GM18499 (cell line): ENCODE results near the gene GGTLC1.
A peak's percentile ranks its signal among the peaks of the same experiment; 100 is the strongest.

Source experiments
- ATAC-seq: cut with Tn5 transposase; IDR thresholded peaks from one replicate; pipeline ENCODE4 v1.9.1; 2021; ENCODE audit warnings: moderate number of reproducible peaks; ENCODE audit not compliant: insufficient read depth, unreplicated experiment

GGTLC1 gene

GRCh38 chr20:23988561-23988960 lies at the start of gene GGTLC1:
Gene GGTLC1 (minus strand): TSS chr20:23988779. CDS start chr20:23986611, 2,168 bp downstream.
- ATAC-seq: no peak

- no peak for ATAC-seq
Measured at GRCh38 chr20:24034820-24035219, 46.2 kb upstream of the GGTLC1 start.

GRCh38 chr20:24033565-24033964 lies 45.0 kb upstream of the GGTLC1 start:
- no peak for ATAC-seq

DNA sequence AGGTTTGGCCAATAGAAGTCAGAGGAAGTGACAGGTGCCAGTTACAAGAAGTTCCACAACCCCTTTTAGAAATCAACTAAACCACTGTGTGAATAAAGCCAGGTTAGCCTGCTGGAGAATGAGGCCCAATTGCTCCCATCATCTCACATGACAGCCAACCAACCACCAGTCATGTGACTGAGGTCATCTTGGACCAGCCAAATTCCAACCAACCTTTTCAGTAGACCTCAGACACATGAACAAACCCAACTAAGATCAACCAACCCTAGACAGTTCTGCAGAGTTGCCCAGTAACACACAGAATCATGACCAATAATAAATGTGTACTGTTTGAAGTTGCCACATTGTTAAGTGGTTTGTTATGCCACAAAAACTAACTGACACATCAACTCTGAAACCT lies 44.6 kb upstream of the GGTLC1 start:
- no peak for ATAC-seq

DNA sequence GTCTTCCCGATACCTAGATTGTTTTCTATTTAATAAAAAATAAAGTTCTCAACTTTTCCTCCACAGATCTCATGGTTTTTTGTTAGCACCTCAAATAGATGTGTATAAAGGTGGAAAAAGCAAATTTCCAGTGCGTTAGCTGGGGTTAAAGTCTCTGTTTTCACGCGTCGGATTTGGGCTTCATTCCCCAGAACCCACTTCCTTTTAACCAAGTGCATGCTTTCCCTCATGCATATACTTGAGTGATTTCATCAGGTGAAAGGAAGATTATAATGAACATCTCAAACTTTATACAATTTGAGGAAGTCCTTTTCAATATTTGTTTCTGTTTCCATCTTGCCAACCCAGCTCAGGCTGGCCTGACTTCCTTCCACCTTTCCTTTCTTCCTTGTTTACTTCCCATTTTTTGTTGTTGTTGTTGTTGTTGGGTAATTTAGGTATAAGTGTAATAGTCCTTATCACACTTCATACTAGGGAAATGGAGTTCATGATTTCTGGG lies 43.9 kb upstream of the GGTLC1 start:
- no peak for ATAC-seq

DNA sequence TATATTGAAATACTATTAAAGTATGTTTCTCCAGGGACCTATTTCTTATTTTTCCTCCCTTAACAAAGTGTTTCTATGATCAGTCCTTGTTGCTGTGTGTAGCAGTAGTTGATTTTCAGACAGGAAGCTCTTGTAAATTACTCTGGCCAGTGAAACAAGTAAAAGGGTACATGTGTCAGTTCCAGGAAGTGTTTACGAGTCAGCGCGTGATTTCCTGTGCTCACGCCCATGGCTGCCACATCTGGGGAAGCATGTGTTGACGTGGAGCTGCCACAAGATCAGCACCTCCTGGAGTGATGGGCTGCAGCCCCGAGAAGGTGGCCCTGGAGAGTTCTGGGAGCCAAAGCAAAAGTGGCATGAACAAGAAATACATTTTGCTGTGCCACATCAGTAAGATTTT lies 38.6 kb upstream of the GGTLC1 start:
- peak; percentile 65 for ATAC-seq

DNA sequence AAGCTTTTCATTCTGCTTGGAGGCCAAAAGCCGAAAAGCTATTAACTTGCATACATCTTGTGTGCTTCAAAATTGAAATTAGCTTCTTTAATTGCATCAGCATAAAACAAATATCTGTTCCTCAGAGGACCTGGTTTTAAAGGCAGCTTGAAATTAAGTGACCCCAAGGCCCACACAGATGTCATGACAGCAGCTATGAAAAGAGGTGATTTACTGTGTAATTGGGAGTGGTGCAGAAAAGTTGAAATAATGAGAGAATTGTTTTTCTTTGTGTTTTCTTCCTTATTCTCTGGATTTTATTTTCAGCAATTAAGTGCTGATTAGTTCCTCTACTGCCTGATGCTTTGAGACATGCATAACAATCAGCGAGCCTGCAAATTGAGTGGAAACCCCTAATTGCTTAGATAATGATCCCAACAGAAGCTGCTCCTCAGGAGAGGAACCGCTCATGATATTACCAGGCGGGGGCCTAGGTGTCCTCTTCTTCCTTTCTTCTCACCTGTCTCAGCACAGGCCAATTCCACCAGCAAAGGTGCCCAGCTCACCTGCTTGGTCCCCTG lies 34.1 kb upstream of the GGTLC1 start:
- ATAC-seq: no peak

DNA sequence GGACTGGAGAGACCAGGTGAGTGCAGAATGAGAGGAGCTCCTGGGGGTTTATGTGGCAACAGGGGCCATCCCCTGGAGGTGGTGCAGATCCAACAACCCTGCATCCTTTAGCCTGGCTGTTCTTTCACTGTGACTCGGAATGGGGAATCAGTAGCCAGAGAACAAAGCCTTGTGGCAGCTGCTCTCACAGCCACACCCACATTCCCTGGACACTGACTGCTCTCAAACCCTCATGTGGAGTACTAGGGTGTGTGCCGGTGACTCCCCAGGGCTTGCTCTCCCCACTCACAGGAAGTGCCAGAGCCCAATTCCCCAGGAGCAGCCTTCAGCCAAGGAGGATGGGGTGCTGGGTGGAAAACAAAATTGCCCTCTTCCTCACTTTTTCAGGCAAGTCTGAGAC lies 30.2 kb upstream of the GGTLC1 start:
- ATAC-seq: no peak

DNA sequence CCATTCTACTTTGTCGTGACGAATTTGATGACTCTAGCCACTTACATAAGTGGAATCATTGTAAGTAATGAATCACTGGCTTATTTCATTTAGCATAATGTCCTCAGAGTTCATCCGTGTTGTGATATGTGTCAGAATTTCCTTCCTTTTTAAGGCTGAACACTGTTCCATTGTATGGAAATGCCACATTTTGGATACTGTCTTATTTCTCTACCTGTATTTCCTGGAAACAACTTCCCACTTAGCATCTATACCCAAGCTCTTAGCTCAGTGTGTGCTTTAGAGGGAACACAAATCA lies 28.8 kb upstream of the GGTLC1 start:
- ATAC-seq: no peak

DNA sequence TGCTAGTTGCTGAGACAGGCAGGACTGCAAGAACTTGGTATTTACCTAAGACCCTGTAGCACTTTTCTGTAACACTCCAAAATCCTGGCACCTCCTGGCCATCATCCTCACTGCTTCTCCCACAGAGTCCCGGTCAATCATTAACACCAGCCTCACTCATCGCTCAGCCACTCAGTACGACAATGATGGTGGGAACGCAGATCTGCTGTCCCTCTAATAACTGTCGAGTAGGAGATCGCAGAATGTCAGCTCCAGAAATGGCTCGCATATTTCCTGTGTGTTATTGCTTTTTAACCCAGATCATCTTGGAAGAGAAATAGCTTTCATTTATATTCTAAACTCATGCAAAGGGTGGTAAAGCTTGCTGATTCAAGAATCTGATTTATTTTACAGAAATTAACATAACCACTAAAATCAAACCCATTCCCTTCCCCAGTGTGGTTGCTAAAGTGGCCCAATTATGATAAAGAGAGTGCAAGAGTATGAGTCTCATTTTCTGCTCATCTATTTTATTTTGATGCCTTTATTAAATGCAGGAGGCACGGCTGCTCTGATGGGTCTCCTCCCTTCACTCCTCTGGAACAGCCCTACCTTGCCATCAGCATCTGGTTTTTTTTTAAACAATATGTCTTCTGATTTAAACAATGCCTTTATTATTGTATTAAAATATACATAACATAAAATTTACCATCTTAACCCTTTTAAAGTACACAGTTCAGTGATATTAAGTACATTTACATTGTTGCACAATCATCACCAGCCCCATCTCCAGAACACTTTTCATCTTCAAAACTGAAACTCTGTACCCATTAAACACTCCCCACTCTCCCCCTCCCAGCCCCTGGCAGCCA lies 28.3 kb upstream of the GGTLC1 start:
- ATAC-seq: no peak

- ATAC-seq: no peak
Measured at GRCh38 chr20:24013953-24014352, 25.4 kb upstream of the GGTLC1 start.

DNA sequence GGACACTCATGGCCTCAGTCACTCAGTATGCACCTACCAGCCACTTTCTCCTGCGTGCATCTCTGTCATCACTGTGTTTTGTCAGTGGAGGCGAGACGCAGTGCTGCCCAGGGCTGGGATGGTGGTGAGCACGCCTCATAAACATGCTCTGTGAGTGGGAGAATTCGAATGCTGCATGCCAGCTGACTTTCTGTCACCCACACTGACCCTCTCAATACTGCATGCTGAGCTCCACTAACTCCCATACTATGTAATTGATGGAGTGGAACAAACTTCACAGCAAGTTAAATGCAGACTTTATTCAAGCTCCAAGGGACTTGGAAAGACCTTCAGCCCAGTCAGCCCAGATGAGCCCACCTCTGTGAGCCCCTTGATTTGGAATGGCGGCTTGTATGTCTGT lies 22.7 kb upstream of the GGTLC1 start:
- no peak for ATAC-seq

GRCh38 chr20:24007758-24008157 lies 19.2 kb upstream of the GGTLC1 start:
- no peak for ATAC-seq

DNA sequence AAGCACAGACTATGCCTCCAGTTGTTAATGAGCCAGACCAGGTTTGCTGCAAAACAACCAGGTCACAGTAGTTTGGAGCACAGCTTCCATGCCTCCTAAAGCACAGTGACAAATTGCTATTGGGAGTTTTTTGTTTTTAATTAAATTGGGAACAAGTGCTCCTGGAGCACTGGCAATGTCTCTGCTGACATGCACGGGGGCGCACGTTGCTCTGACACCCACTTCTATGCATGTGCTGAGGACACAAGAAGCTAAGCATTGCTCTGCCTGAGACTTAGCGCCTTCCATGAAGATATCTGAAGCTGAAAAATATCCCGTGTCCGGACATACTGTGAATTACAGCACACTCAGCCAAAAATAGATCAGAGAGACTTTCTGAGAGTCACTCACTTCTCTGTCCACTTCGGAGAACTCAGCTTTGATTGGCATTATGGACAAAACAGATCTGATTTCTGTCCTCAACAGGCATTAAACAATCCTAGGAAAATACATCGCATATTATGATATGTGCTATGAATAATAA lies 18.6 kb upstream of the GGTLC1 start:
- ATAC-seq: no peak

DNA sequence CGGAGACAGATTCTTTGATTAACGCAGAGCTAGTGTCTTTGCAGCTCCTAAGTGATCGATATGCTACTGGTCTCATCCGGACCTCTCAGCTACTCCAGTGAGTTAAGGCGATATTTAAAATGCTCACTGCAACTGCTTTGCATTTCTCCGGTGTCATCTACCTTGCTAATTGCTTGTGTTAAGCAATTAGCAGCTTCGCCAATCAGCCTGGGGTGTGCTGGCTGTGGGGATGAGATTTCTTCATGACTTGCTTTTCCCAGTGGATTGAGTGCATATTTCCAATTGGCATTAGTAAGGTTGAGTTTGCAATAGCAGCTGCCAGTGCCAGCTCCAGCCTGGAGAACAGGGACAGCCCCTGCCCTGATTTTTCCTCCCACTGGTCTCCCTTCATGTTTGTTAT lies 18.0 kb upstream of the GGTLC1 start:
- no peak for ATAC-seq

GRCh38 chr20:24004471-24004870 lies 15.9 kb upstream of the GGTLC1 start:
- no peak for ATAC-seq

DNA sequence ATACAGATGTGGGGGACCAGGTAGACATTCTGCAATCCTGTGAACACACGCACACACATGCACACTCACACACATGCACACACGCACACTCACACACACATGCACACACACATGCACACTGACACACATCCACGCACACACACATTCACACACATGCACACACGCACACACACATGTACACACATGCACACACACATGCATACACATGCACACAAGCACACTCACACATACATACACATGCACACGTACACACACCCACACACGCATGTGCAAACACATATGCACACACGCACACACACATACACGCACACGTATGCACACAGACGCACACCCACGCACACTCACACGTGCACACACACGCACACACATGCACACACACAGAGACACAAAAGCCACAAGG lies 14.3 kb upstream of the GGTLC1 start:
- no peak for ATAC-seq

DNA sequence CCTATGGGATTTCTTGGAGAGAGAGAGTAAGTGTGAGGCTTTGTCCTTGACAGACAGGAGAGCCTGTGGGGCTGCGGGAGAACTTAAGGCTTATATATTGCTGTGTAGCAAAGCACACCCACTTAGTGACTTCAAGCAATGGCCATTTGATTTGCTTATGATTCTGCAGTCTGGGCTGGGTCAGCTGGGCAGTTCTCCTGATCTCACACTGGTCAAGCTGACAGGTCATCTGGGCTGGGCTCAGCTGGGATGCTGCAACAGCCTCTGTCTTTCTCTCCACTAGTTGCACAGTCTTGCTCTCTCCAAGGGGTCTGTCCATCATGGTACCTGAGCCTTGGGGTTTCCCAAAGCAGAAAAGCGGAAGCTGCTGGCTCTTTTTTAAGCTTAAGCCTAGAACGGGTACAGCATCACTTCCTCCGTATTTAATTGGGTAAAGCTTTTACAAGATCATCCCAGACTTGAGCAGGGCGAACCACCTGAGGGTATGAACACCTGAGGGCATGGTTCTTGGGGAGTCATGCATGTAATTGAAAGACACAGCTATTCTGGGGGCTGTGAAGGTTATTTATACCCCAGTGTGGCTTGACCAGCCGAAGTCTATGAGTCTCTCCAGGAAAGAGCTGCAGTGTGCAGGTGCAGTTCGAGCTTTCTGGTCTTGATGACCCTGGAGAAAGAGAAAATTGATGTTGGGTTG lies 13.3 kb upstream of the GGTLC1 start:
- ATAC-seq: no peak

DNA sequence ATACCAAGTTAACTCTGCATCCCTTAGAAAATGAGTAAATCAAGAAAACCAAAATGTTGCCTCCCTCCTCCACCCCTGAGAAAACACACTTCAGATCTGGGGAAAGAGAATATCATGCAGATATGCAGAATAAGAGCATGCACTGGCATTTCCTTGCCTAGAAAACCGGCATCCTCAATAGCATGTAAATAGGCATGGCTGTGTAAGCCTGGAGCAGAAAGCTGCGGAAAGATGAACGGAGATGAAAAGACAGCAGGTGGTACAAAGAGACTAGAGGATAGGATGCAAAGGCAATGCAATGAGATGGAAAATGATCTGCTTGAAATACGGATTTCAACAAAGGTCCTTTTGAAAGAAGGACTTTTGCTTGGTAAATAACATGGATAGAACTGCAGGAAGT lies 10.3 kb upstream of the GGTLC1 start:
- no peak for ATAC-seq

DNA sequence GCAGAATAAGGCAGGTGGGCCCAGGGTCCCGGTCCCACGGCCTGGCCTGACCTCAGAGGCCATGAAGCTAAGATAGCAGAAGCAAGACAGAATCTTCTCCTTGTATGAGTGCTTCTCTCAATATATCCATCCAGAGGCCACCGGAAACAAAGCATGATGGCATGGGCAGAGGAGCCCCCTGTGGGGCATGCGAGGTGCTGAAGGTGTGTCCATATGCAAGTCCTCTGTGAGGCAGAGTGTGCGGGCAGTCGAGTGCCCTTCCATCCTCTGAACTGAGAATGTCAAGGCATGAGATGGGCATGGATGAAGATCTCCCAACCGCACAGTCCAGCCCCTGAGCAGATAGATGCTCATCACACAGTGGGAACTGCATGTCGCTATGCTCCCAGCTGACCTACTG lies 9.8 kb upstream of the GGTLC1 start:
- ATAC-seq: no peak

- no peak for ATAC-seq
Measured at GRCh38 chr20:23995905-23996666, 7.5 kb upstream of the GGTLC1 start.
